A673 (cell line): Measurements from ENCODE around the gene MRAP2. TPM values are rescaled to one million over a fixed set of nuclear protein-coding genes. Genes with fewer than 3 reads are reported as not detected.

Experiments used
- BruUV-seq: library from RNA; stranded (reverse); fragments of 400-500 nt; replicated peaks from 2 replicates; lab custom pipeline; 2021; lab: Mats Ljungman, UMichigan
- CTCF ChIA-PET: fragments of 300-600 bp; sonication (Branson Sonifier 250); formaldehyde crosslinking; loops from one replicate; lab custom pipeline; 2022; ENCODE audit warnings: antibody characterized with exemption; lab: Charles Lee
- POLR2A ChIA-PET: fragments of 300-600 bp; sonication (Branson Sonifier 250); formaldehyde crosslinking; loops from one replicate; lab custom pipeline; 2022; ENCODE audit warnings: antibody characterized with exemption; ENCODE audit not compliant: low non-redundant PET; lab: Charles Lee
- DNase-seq: peaks from one replicate; pipeline ENCODE4 v3.0.0-alpha.2; 2015; ENCODE audit warnings: low spot score
- H3K27ac ChIP-seq: fragments of 200-600 bp; sonication (generic); 2 replicates; pipeline ENCODE4 v1.5.1; 2016; ENCODE audit warnings: mixed run types, low read depth, mild to moderate bottlenecking, mixed read lengths, antibody characterized with exemption, low read length; ENCODE audit not compliant: poor library complexity, severe bottlenecking
- H3K27me3 ChIP-seq: fragments of 200-600 bp; sonication (generic); replicated peaks from 2 replicates; pipeline ENCODE4 v1.6.1; 2017; ENCODE audit warnings: mixed run types, low read depth, mild to moderate bottlenecking, mixed read lengths, antibody characterized with exemption, low read length; ENCODE audit not compliant: insufficient read depth, poor library complexity
- H3K36me3 ChIP-seq: fragments of 200-600 bp; sonication (generic); 2 replicates; pipeline ENCODE4 v1.6.1; 2016; ENCODE audit warnings: mixed run types, mild to moderate bottlenecking, mixed read lengths, antibody characterized with exemption, low read length; ENCODE audit not compliant: insufficient read depth, poor library complexity, severe bottlenecking
- H3K4me1 ChIP-seq: fragments of 200-600 bp; sonication (generic); 2 replicates; pipeline ENCODE4 v1.6.1; 2017; ENCODE audit warnings: mixed run types, mild to moderate bottlenecking, mixed read lengths, antibody characterized with exemption, low read length; ENCODE audit not compliant: insufficient read depth, poor library complexity, severe bottlenecking
- H3K4me3 ChIP-seq: fragments of 200-600 bp; sonication (generic); 2 replicates; pipeline ENCODE4 v1.5.1; 2016; ENCODE audit warnings: low read depth, mixed run types, mild to moderate bottlenecking, mixed read lengths, low read length; ENCODE audit not compliant: poor library complexity, severe bottlenecking
- H3K9me3 ChIP-seq: fragments of 200-600 bp; sonication (generic); 2 replicates; pipeline ENCODE4 v1.6.1; 2016; ENCODE audit warnings: mixed run types, low read depth, mild to moderate bottlenecking, mixed read lengths, antibody characterized with exemption, low read length; ENCODE audit not compliant: poor library complexity, severe bottlenecking
- EZH2 ChIP-seq: fragments of 200-600 bp; sonication (generic); IDR thresholded peaks from 2 replicates; pipeline ENCODE4 v1.6.1; 2017; ENCODE audit warnings: borderline replicate concordance, low read depth, mild to moderate bottlenecking, mixed read lengths, antibody characterized with exemption, low read length; ENCODE audit not compliant: poor library complexity, severe bottlenecking
- intact Hi-C: fragments of 100-400 bp; cut with micrococcal nuclease; formaldehyde crosslinking; loops from one replicate; pipeline ENCODE4 v1.10.0; 2022; ENCODE audit not compliant: unreplicated experiment
- total RNA-seq: library from RNA; stranded (reverse); gene quantifications from 2 replicates; pipeline ENCODE4 v1.2.3, GENCODE V29; 2021
- TF ChIP-seq, protein P1 (sequence below): fragments of 300-800, 200-600 bp; sonication (generic); conservative IDR thresholded peaks from 2 replicates; pipeline ENCODE4 v1.5.1; 2017; ENCODE audit warnings: low read depth, mild to moderate bottlenecking, antibody characterized with exemption, low read length, moderate library complexity, mixed read lengths

The MRAP2 gene
- total RNA-seq, 1 experiment from 2014 or later: 0.34 TPM

DNA sequence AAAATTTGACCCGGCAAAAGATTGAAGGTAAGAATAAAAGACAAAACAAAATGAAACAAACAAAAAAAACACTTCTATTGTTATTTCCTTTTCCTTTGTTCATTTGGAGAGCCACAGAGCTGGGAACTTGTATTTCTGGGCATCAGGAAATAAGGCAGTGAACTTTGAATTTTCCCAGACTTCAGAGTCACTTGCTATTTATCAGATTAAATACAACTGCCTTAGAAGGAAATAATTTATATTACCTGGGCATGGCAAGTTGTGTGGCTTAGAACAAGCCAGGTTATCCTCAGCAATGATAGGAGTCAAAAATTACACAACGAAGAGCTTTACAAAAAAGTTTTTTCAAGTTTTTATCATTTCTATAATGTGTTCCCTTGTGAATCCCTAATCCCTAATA, 20.2 kb upstream of the MRAP2 start:
- BruUV-seq: no TSS peak
- no peak for DNase-seq

GRCh38 chr6:84013931-84014330, 19.6 kb upstream of the MRAP2 start:
- no peaks in the 10 kb centered on the region for H3K36me3 ChIP-seq
- no peak overlapping the region for H3K27ac ChIP-seq
- no peak for DNase-seq
- H3K4me3 ChIP-seq: no peak overlapping the region
- H3K9me3 ChIP-seq: no peaks in the 10 kb centered on the region
- no peaks in the 10 kb centered on the region for H3K4me1 ChIP-seq
- TF ChIP-seq, protein P1, sequence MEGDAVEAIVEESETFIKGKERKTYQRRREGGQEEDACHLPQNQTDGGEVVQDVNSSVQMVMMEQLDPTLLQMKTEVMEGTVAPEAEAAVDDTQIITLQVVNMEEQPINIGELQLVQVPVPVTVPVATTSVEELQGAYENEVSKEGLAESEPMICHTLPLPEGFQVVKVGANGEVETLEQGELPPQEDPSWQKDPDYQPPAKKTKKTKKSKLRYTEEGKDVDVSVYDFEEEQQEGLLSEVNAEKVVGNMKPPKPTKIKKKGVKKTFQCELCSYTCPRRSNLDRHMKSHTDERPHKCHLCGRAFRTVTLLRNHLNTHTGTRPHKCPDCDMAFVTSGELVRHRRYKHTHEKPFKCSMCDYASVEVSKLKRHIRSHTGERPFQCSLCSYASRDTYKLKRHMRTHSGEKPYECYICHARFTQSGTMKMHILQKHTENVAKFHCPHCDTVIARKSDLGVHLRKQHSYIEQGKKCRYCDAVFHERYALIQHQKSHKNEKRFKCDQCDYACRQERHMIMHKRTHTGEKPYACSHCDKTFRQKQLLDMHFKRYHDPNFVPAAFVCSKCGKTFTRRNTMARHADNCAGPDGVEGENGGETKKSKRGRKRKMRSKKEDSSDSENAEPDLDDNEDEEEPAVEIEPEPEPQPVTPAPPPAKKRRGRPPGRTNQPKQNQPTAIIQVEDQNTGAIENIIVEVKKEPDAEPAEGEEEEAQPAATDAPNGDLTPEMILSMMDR: no peak
- no peak for TF ChIP-seq EZH2
- no TSS peak for BruUV-seq
- CTCF ChIA-PET: no interaction called here
- no peaks in the 10 kb centered on the region for H3K27me3 ChIP-seq
- intact Hi-C loops: no loop called here
- POLR2A ChIA-PET: no interaction called here

More for the DNA sequence above, 20.2 kb upstream of the MRAP2 start:
- H3K9me3 ChIP-seq: no peaks in the 10 kb centered on the region
- CTCF ChIA-PET: no interaction called here
- H3K27ac ChIP-seq: no peak overlapping the region
- no peaks in the 10 kb centered on the region for H3K4me1 ChIP-seq
- intact Hi-C loops: no loop called here
- H3K4me3 ChIP-seq: no peak overlapping the region
- POLR2A ChIA-PET: no interaction called here
- H3K36me3 ChIP-seq: no peaks in the 10 kb centered on the region
- H3K27me3 ChIP-seq: no peaks in the 10 kb centered on the region
- TF ChIP-seq, protein P1: no peak

DNA sequence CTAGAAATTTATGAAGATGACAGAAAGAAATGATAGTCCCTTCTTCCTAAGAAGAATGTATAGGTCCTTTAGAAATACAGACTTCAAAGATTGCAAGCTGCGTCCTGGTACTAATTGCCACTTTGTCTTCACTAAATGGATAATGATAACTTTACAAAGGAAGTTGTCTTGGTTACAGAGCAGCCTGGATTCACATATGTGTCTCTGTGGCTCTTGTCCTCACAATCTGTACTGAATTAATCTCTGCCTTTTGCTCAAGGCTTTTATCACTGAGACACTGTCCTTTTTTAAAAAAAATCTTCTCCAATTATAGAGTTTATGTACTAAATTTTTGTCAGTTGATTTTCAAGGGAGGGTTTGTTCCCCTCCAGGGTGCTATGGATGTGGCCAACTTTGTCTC, 17.5 kb upstream of the MRAP2 start:
- Histone ChIP-seq H3K27ac (no peak overlapping the region), H3K9me3 (no peaks in the 10 kb centered on the region), H3K4me3 (no peak overlapping the region), H3K4me1 (no peaks in the 10 kb centered on the region), H3K27me3 (no peaks in the 10 kb centered on the region), H3K36me3 (no peaks in the 10 kb centered on the region)
- CTCF ChIA-PET: no interaction called here
- DNase-seq: no peak
- intact Hi-C loops: no loop called here
- POLR2A ChIA-PET: no interaction called here
- BruUV-seq: no TSS peak
- no peak for TF ChIP-seq EZH2
- TF ChIP-seq, protein P1: no peak
